ENCODE results near the gene FSTL5. TPM values are rescaled to one million over a fixed set of nuclear protein-coding genes. Genes with fewer than 3 reads are reported as not detected.

FSTL5 gene
- total RNA-seq, 1 donor from 2014 or later: not detected

DNA sequence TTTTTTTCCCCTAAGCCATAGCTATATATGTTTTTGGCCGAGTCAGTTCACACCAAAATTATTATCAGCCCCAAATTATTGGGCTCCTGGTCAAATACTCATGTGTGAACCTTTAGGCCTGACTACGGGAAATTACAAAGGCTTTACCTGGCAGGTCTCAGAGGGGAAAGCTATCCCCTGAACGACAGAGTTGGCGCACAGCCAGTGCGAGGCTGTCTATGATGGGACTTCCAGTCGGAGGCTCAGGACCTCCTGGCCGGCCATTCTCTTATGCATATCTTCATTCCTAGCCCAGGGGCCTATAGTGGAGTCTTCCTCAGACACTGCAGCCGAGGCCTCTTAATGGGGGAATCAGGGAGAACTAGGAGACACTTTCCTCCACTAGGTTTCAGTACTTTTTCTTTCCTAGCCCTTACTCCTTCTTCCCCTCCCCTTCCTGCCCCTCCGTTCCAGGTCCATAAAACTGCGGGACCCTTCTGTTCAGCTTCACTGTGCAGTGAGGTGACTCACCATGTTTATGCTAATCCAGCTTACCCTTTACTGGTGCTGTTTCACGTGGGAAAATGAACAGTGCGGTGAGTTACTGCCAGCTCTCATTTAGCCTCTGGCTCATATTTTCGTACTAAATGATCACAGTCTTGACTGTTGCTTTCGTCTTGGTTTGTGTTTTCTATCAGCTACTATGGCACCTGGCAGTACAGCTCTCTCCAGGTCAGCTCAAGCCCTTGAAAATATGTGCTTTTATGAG lies 533.9 kb downstream of the FSTL5 start:
- H3K9me3 Mint-ChIP-seq: peaks cover 22% of the 10 kb centered on the region
- DNase-seq (ENCODE audit: low spot score): no peak
- no peak overlapping the region for H3K27ac Mint-ChIP-seq
- no peaks in the 10 kb centered on the region for H3K4me1 Mint-ChIP-seq (ENCODE audit: low read depth)
- no peaks in the 10 kb centered on the region for H3K27me3 Mint-ChIP-seq (ENCODE audit: low read depth)
- H3K4me3 Mint-ChIP-seq (ENCODE audit: low read depth): no peak overlapping the region
- intact Hi-C loops (cut with micrococcal nuclease): no loop called here
- H3K36me3 Mint-ChIP-seq (ENCODE audit: low read depth): no peaks in the 10 kb centered on the region

DNA sequence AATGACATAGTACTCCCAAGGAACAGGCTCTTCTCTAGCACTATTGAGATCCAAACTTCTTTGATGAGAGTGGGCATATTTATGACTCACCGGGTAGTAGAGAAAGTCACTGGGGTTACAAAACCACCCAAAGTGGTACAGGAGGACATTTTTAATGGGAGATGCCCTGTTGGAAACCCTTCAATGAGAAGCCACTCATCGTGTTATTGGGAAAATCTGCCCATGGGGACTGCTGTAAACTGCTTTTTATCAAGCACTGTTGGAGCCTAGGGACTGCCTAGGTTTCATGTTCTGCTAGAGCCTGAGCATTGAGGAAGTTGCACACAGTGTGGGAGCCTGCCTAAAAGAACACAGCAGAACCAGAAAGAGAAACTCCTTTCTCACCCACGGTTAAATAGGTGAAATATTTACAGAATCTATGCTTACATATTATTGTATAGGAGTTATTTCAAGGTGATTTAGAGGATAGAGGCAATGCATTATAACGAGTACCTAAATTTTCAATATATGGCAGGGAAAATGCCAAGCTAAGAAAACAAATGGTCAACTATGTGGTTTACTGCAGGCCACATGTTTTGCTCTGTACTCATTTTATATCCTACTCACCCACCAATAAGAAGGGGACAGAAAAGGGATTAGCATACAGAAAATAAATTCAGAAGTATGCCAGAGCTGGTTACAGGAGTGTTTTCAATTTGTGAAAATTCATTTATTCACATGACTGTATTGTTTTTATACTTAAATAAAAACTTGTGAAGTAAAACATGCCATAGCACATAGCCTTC lies 559.1 kb downstream of the FSTL5 start:
- no peak overlapping the region for H3K4me3 Mint-ChIP-seq (ENCODE audit: low read depth)
- intact Hi-C loops (cut with micrococcal nuclease): no loop called here
- H3K27me3 Mint-ChIP-seq (ENCODE audit: low read depth): no peaks in the 10 kb centered on the region
- DNase-seq (ENCODE audit: low spot score): no peak
- H3K9me3 Mint-ChIP-seq: peaks cover 3% of the 10 kb centered on the region
- H3K36me3 Mint-ChIP-seq (ENCODE audit: low read depth): no peaks in the 10 kb centered on the region
- no peaks in the 10 kb centered on the region for H3K4me1 Mint-ChIP-seq (ENCODE audit: low read depth)
- no peak overlapping the region for H3K27ac Mint-ChIP-seq

DNA sequence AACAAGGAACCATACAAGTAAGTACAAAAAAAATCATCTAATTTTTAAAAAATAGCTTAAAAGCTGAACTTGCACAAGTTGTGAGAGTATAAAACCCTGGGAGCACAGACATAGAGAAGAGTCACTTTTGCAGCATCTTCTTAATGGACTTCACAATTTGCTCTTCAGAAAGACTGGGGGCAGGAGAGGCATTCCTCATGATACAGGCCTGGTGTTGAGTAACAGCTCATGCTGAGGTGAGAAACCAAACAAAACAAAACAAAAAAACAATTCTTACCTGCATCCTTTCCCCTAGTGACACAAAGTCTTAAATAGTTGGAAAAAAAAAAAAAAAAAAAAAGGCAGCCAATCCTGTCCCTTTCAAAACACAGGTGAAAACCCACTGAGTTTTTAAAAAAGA lies 562.8 kb downstream of the FSTL5 start:
- Mint-ChIP-seq H3K4me1 (ENCODE audit: low read depth) (no peaks in the 10 kb centered on the region), H3K4me3 (ENCODE audit: low read depth) (no peak overlapping the region)
- intact Hi-C loops (cut with micrococcal nuclease): no loop called here

DNA sequence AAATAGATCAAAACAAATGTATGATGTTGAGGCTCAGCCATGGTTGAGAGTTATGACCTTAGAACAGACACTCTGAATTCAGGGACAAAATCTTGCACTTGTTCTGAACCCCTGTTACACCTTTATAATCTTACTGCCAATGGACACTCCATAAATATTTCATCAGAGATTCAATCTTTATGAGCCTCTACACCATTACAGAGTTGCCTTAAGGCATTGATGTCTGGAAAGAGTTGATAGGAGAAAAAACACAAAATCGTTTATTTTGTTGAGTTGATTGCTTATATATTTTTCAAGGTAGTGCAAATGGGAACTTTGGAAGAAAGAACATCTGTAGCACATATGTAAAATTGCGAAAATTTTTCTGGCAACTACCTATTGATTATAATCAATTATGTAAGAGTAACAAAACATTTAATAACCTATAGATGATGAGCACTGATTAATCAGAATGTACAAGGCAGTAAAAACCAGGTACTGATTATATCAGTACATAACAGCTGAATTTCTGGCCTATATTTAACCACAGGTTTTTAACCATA lies 568.5 kb downstream of the FSTL5 start:
- intact Hi-C loops (cut with micrococcal nuclease): no loop called here
- H3K4me3 Mint-ChIP-seq (ENCODE audit: low read depth): no peak overlapping the region
- H3K27ac Mint-ChIP-seq: no peak overlapping the region
- no peaks in the 10 kb centered on the region for H3K27me3 Mint-ChIP-seq (ENCODE audit: low read depth)
- DNase-seq (ENCODE audit: low spot score): no peak
- H3K36me3 Mint-ChIP-seq (ENCODE audit: low read depth): no peaks in the 10 kb centered on the region
- peaks cover 9% of the 10 kb centered on the region for H3K9me3 Mint-ChIP-seq
- H3K4me1 Mint-ChIP-seq (ENCODE audit: low read depth): no peaks in the 10 kb centered on the region

More for the DNA sequence above, 562.8 kb downstream of the FSTL5 start:
- H3K27ac Mint-ChIP-seq: no peak overlapping the region
- DNase-seq (ENCODE audit: low spot score): no peak
- H3K36me3 Mint-ChIP-seq (ENCODE audit: low read depth): no peaks in the 10 kb centered on the region
- H3K27me3 Mint-ChIP-seq (ENCODE audit: low read depth): no peaks in the 10 kb centered on the region
- H3K9me3 Mint-ChIP-seq: peaks cover 12% of the 10 kb centered on the region

DNA sequence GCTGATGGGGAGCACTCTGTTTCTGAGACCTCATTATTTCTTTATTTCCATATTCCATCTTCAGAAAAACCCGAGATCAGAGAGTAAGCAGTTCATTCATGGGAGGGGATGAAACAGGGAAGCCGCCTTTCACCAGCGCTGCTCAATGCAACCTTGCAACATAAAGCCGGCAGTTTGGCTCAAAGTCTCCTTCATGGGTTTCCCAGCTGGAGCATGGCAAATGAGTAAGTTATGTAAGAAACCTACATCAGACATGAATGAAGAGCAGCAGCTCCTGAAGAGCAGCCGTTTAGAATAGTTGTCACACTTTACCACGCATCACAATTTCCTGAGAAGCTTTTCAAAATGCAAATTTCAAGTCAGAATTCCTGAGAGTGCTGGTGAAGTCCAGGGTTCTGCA lies 578.8 kb downstream of the FSTL5 start:
- Mint-ChIP-seq H3K9me3 (peaks cover 34% of the 10 kb centered on the region), H3K27me3 (ENCODE audit: low read depth) (no peaks in the 10 kb centered on the region), H3K4me3 (ENCODE audit: low read depth) (no peak overlapping the region), H3K4me1 (ENCODE audit: low read depth) (no peaks in the 10 kb centered on the region), H3K36me3 (ENCODE audit: low read depth) (no peaks in the 10 kb centered on the region), H3K27ac (no peak overlapping the region)
- no peak for DNase-seq (ENCODE audit: low spot score)
- intact Hi-C loops (cut with micrococcal nuclease): no loop called here

DNA sequence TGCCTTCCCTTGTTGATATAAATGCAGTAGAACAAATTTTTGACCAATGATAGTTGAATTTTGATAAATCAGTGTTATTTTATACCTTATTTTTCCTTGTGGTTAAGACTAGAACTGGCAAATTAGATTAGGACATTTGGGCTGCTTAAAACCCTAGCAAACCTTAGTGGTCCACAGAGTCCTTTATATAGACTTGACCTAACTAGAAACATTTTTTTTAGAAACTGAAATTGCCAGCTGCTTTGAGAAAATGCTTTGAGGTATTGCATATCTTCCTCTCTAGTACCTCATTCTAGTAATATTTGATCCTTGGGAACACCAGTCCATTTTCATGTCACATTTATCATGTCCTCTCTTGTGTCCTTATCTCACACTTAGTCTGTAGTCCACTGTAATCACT lies 580.3 kb downstream of the FSTL5 start:
- Mint-ChIP-seq H3K27me3 (ENCODE audit: low read depth) (no peaks in the 10 kb centered on the region), H3K4me3 (ENCODE audit: low read depth) (no peak overlapping the region), H3K4me1 (ENCODE audit: low read depth) (no peaks in the 10 kb centered on the region), H3K36me3 (ENCODE audit: low read depth) (no peaks in the 10 kb centered on the region), H3K27ac (no peak overlapping the region), H3K9me3 (peaks cover 30% of the 10 kb centered on the region)
- intact Hi-C loops (cut with micrococcal nuclease): no loop called here
- DNase-seq (ENCODE audit: low spot score): no peak

DNA sequence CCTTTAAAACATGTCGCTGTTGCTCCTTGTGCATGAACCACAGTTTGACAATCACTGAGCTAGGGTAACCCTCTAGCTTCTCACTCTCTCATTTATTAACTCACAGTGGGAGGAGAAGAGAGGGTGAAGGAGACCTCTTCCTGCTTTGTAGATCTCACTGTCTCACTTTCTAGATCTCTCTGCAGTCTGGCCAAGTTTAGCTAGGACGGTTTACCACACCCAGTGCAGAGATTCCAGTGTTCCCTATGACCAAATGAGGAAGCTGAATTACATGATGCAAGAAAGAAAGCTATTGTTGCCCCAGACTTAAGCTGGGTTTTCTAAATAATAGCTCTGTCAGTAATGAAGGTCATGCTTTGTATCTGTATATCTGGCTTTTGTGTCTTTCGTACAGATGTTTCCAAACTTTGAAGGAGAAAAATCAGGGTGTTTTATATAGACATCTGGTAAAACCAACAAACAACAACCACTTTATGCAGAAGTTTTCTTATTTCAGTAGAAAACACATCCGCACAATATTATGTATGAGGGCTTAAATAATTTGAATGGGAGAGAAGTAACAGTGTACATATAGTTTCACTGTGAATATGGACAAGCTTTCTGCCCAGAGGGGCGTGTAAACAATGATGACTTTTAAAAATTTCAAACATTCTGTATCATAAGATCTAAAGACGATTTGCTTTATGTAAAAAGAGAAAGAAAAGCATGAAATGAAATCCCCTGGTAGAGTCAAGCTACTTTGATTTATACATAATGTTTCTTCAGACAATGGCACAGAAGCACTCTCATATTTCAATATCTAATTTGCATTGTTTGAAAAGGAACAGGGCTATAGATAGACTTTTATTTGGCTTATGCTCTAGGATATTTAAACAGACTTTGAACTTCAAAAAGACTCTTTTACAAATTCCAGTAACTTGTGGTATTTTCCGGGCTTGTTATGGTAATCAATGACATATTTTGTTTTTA lies 582.3 kb downstream of the FSTL5 start:
- no peak for DNase-seq (ENCODE audit: low spot score)
- H3K27ac Mint-ChIP-seq: no peak overlapping the region
- H3K4me3 Mint-ChIP-seq (ENCODE audit: low read depth): no peak overlapping the region
- no peaks in the 10 kb centered on the region for H3K36me3 Mint-ChIP-seq (ENCODE audit: low read depth)
- intact Hi-C loops (cut with micrococcal nuclease): no loop called here
- H3K27me3 Mint-ChIP-seq (ENCODE audit: low read depth): no peaks in the 10 kb centered on the region
- no peaks in the 10 kb centered on the region for H3K4me1 Mint-ChIP-seq (ENCODE audit: low read depth)
- peaks cover 37% of the 10 kb centered on the region for H3K9me3 Mint-ChIP-seq

DNA sequence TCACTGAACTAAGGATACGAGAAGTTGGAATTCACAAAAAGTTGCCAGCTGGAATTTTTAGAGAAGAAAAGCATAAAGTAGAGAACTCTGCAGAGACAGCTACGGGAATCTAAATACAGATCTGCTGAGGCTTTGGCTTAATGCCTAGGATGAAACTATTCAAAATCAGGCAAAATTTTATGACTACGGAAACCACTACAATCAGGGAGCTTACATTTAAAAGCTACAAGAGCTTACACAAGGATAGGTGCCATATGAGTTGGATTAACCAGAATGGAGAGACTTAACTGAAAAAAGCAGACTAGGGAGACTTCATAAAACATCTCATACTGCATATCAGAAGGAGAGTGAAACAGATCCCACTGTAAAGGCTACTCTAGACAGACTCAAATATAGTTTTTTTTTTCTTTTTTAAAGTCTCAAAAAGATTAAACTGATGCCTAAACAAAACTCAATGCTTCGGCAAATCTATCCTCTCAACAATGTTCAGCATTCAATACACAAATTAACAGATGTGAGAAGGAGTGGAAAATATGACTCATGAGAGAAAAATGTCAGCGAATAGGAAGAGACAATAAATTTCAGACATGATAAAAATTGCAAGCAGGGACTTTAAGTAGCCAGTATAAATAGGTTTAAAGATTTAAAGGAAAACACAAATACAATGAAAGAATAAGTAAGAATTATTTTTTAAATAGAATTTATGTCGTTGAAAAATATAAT lies 586.1 kb downstream of the FSTL5 start:
- no peak overlapping the region for H3K4me3 Mint-ChIP-seq (ENCODE audit: low read depth)
- no peak overlapping the region for H3K27ac Mint-ChIP-seq
- no peaks in the 10 kb centered on the region for H3K36me3 Mint-ChIP-seq (ENCODE audit: low read depth)
- no peak for DNase-seq (ENCODE audit: low spot score)
- intact Hi-C loops (cut with micrococcal nuclease): no loop called here
- H3K9me3 Mint-ChIP-seq: peaks cover 27% of the 10 kb centered on the region
- no peaks in the 10 kb centered on the region for H3K27me3 Mint-ChIP-seq (ENCODE audit: low read depth)
- H3K4me1 Mint-ChIP-seq (ENCODE audit: low read depth): no peaks in the 10 kb centered on the region

DNA sequence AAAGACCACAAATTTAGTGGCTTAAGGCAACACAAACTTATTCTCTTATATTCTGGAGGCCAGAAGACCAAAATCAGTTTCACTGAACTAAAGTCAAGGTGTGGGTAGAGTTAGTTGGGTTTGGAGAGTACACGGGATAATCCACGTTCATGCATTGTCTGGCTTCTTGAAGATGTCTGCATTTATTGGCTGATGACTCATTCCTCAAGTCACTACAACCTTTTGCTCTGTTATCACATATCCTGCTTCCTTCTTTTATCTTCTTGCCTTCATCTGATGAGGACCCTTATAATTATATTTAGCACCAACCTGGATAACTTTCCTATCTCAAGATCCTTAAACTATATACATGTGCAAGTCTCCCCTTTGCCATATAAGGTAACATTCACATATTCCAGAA lies 590.0 kb downstream of the FSTL5 start:
- H3K4me3 Mint-ChIP-seq (ENCODE audit: low read depth): no peak overlapping the region
- no peaks in the 10 kb centered on the region for H3K4me1 Mint-ChIP-seq (ENCODE audit: low read depth)
- H3K36me3 Mint-ChIP-seq (ENCODE audit: low read depth): no peaks in the 10 kb centered on the region
- peaks cover 32% of the 10 kb centered on the region for H3K9me3 Mint-ChIP-seq
- H3K27ac Mint-ChIP-seq: no peak overlapping the region
- DNase-seq (ENCODE audit: low spot score): no peak
- intact Hi-C loops (cut with micrococcal nuclease): no loop called here
- H3K27me3 Mint-ChIP-seq (ENCODE audit: low read depth): no peaks in the 10 kb centered on the region

DNA sequence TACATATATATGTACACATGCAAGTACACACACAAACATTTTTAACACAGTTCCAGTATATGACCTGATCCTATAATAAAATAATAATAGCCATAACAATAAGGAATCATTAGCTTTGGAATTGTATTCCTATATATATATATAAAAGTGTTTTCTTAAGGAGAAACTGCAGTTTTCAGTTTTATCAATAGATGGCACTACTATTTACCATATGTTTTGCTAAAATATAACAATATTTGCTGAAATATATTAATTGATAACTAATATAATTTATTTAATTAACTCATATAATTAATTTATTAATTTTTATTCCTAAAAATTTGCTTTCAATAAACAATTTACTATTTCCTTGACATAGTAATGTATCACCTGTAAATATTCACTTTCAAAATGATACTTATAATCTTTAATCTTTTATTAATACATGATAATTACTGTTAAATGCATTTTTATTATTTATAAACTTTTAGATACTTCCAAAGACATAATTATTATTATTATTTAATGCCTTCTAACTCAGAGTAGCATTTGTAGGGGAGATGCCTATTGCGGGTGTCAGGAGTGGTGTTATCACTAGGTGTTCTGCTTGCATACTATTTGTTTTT lies 599.5 kb downstream of the FSTL5 start:
- H3K4me1 Mint-ChIP-seq (ENCODE audit: low read depth): no peaks in the 10 kb centered on the region
- no peaks in the 10 kb centered on the region for H3K27me3 Mint-ChIP-seq (ENCODE audit: low read depth)
- no peak overlapping the region for H3K4me3 Mint-ChIP-seq (ENCODE audit: low read depth)
- intact Hi-C loops (cut with micrococcal nuclease): no loop called here
- H3K36me3 Mint-ChIP-seq (ENCODE audit: low read depth): no peaks in the 10 kb centered on the region
- DNase-seq (ENCODE audit: low spot score): no peak
- H3K9me3 Mint-ChIP-seq: no peaks in the 10 kb centered on the region
- no peak overlapping the region for H3K27ac Mint-ChIP-seq

DNA sequence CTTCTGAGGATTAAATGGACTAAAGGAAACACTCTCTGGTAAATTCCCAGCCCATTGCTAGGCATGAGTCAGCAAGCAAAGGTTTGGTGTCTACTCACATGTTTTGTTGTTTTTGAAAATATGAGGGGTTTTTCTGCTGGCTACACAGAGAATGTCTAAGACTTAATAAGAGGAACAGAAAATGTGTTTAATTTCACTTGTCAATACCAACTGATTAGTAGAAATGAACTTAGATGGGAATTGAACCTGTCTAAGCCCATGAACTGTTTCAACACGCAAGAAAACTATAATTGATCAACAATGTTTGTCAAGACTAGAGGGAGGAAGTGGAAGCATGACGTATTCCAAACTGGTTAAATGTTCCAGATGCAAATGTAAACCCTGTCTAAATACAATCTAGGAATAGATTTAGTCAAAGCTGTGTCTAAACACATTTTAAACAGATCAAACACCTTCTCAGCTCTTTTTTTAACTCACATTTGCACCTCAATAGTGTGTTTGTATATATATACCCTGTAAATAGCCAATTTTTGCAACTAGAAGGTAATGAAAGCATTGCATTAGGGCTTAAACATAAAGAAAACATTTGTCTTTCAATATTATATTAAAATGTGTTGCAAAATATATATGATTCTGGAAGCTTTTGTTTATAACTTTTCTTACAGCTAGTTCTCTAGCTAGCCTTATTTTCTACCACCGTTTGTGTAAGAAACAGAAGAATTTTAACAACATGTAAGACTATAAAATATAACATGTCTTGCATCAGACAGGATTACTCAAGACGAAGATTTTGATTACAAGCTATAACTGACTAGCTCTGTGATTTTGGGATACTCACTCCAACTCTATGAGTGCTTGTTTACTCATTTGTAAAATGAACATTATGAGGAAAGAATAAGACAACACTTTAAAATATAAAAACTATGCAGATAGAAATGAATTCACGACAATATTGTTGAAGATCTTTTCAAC lies 607.8 kb downstream of the FSTL5 start:
- no peak for DNase-seq (ENCODE audit: low spot score)
- H3K4me1 Mint-ChIP-seq (ENCODE audit: low read depth): no peaks in the 10 kb centered on the region
- no peaks in the 10 kb centered on the region for H3K9me3 Mint-ChIP-seq
- intact Hi-C loops (cut with micrococcal nuclease): no loop called here
- no peak overlapping the region for H3K27ac Mint-ChIP-seq
- H3K4me3 Mint-ChIP-seq (ENCODE audit: low read depth): no peak overlapping the region
- H3K27me3 Mint-ChIP-seq (ENCODE audit: low read depth): no peaks in the 10 kb centered on the region
- no peaks in the 10 kb centered on the region for H3K36me3 Mint-ChIP-seq (ENCODE audit: low read depth)
